GM13977 (cell line): ENCODE measurements around the gene RBFOX2.

ENCODE experiments used
- DNase-seq: peaks from one replicate; pipeline ENCODE4 v3.0.0; 2012; ENCODE audit warnings: low spot score
- in situ Hi-C: fragments of 300-500 bp; cut with MboI; formaldehyde crosslinking; loops from one replicate; pipeline ENCODE4 v1.12.0; 2022; ENCODE audit warnings: low sequenced_read_pairs, low pct_unique_long_range_greater_than_20kb, mixed read lengths, inconsistent platforms; ENCODE audit not compliant: unreplicated experiment
- TF ChIP-seq, protein P1 (sequence below): IDR thresholded peaks from 2 replicates; pipeline ENCODE4 v1.5.1; 2012; ENCODE audit warnings: mild to moderate bottlenecking, control low read depth; ENCODE audit not compliant: insufficient read depth; ENCODE audit errors: extremely low read depth, missing control alignments

Gene RBFOX2

DNA sequence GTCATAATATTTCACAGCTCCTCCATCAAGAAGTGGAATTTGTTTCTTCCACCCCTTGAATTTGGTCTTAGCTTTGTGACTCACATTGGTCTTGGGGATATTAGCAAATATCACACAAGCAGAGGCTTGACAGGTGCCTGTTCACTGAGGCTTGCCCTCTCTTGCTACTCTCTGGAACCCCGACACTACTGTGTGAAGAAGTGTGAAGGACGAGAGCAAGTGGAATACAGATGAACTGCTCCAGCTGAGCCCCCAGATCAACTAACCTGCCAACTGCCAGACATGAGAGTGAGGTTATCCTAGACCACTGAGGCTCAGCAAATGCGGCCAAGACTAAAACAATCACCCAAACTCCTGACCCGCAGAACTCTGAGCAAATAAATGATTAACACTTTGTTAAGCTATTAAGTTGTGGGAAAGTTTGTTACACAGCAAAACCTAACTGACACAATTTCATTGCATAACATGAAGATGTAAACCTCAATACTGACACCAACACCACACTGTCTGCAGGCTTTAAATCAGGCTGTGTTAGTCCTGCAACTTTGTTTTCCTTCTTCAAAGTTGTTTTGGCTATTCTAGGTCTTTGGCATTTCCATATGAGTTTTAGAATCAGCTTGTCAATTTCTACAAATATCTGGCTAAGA lies 168.4 kb downstream of the RBFOX2 start:
- DNase-seq, result no peak
- in situ Hi-C loops, result no loop called here
- TF ChIP-seq, protein P1, sequence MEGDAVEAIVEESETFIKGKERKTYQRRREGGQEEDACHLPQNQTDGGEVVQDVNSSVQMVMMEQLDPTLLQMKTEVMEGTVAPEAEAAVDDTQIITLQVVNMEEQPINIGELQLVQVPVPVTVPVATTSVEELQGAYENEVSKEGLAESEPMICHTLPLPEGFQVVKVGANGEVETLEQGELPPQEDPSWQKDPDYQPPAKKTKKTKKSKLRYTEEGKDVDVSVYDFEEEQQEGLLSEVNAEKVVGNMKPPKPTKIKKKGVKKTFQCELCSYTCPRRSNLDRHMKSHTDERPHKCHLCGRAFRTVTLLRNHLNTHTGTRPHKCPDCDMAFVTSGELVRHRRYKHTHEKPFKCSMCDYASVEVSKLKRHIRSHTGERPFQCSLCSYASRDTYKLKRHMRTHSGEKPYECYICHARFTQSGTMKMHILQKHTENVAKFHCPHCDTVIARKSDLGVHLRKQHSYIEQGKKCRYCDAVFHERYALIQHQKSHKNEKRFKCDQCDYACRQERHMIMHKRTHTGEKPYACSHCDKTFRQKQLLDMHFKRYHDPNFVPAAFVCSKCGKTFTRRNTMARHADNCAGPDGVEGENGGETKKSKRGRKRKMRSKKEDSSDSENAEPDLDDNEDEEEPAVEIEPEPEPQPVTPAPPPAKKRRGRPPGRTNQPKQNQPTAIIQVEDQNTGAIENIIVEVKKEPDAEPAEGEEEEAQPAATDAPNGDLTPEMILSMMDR, result no peak

DNA sequence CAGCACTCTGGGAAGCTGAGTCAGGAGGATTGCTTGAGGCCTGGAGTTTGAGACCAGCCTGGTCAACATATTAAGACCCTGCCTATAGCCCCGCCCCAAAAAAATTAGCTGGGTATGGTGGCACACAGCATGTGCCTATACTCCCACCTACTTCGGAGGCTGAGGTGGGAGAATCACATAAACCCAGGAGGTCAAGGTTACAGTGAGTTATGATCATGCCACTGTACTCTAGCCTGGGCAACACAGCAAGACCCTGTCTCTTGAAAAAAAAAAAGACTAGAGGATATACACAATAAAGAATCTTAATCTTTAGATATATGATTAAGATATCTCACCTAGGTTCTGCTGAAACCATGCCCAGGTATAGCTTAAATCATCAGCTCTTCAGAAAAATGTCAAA lies 174.3 kb downstream of the RBFOX2 start:
- in situ Hi-C loops, result no loop called here
- TF ChIP-seq, protein P1, result no peak
- DNase-seq, result no peak

DNA sequence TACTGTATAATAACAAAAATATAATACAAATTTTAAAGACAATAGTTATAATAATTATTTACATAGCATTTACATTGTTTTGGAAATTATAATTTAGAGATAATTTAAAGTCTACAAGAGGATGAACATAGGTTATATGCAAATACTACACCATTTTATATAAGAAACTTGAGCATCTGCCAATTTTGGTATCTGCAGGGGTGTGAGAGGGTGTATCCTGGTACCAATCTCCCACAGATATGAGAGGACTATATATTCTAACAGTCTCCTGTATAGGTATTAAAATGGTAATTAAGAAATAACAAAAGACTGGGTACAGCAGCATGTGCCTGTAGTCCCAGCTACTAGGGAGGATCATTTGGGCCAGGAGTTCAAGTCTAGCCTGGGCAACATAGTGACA lies 176.5 kb downstream of the RBFOX2 start:
- TF ChIP-seq, protein P1, result no peak
- in situ Hi-C loops, result no loop called here
- no peak for DNase-seq

DNA sequence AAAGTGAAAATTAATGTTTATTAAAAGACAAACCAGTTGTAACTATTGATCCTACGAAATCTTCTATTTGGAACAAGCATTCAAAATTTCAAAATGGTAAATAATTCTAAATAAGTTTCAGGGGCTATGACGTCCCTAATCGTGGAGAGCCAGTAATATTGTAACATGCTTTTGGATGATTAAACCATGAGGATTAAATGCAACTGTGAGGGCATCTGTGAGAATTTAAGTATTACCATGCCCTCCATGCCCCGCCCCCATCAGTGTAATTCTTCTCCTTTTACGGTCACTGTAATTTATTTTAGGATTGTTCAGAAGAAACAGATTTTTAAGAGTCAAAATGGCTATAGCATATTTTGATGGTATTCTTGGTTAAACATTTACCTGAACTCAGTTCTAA lies 177.8 kb downstream of the RBFOX2 start:
- TF ChIP-seq, protein P1, result no peak
- DNase-seq, result no peak
- in situ Hi-C loops, result no loop called here

DNA sequence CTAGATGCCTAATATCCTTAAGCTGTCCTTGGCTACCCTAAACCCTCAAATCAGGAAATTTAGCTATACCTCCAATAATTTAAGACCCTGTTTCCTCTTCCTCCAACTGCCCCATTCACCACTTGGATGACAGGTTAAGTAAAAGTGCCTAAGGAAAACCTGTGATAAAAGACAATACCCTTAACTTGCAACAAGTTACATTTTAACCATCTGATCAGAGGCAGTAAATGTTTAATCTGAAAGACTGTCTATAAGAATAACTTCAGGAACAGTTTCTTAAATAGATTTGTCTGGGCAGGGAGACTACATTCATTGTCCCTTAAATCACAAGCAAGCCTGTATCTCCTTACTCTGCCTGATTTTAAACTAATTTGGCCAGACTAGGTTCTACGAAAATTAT lies 181.8 kb downstream of the RBFOX2 start:
- TF ChIP-seq, protein P1, result no peak
- no peak for DNase-seq
- in situ Hi-C loops, result no loop called here

DNA sequence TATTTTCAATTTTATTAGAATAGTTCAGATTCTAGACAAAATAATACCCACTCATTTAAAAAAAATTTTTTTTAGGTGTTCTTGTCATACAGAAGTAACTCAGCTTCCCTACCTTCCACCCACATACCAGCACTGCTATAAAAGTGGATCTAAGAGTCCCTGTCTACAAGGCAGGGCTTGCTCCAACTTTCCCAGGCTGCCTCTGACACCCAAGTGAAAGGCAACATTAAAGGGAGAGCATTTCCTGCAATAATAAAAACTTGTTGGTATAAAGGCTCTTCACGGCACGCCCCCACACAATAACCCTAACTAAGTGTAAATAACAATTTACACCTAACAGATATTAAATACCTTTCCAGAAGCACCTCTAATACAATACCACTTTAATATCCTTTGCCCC lies 183.7 kb downstream of the RBFOX2 start:
- no peak for DNase-seq
- TF ChIP-seq, protein P1, result no peak
- in situ Hi-C loops, result no loop called here
